GM21390 (cell line): ENCODE measurements around the gene KCNK6.
"Not testable (repeated sequence)": the region's sequence is repeated elsewhere in the genome, so short reads cannot be mapped to it uniquely, and the experiment has no call there.

Source experiments
- ATAC-seq: cut with Tn5 transposase; IDR thresholded peaks from one replicate; pipeline ENCODE4 v1.9.1; 2021; ENCODE audit not compliant: unreplicated experiment

The KCNK6 gene

GRCh38 chr19:38360839-38361631 is 41.4 kb downstream of the KCNK6 start:
- ATAC-seq = no peak

GRCh38 chr19:38361633-38362075 is 42.0 kb downstream of the KCNK6 start:
- no peak for ATAC-seq

GRCh38 chr19:38362076-38362945 is 42.7 kb downstream of the KCNK6 start:
- ATAC-seq = no peak

GRCh38 chr19:38362946-38363688 is 43.5 kb downstream of the KCNK6 start:
- not testable (repeated sequence) for ATAC-seq

GRCh38 chr19:38367041-38367440 is 47.4 kb downstream of the KCNK6 start:
- no peak for ATAC-seq

- ATAC-seq = no peak
Observed at GRCh38 chr19:38369584-38369983, 49.9 kb downstream of the KCNK6 start.

GRCh38 chr19:38370299-38370698 is 50.7 kb downstream of the KCNK6 start:
- no peak for ATAC-seq

GRCh38 chr19:38371081-38371480 is 51.4 kb downstream of the KCNK6 start:
- no peak for ATAC-seq

- no peak for ATAC-seq
Observed at GRCh38 chr19:38373907-38374331, 54.3 kb downstream of the KCNK6 start.

- ATAC-seq = peak; percentile 92
Observed at GRCh38 chr19:38374332-38375097, 54.9 kb downstream of the KCNK6 start, which contains the start of gene PSMD8. PSMD8 (plus strand) TSS chr19:38374571; CDS start chr19:38374602, 31 bp downstream.

- no peak for ATAC-seq
Observed at GRCh38 chr19:38375098-38375493, 55.5 kb downstream of the KCNK6 start.

GRCh38 chr19:38375748-38376147 is 56.1 kb downstream of the KCNK6 start:
- ATAC-seq = no peak

- ATAC-seq = no peak
Observed at GRCh38 chr19:38376576-38376975, 56.9 kb downstream of the KCNK6 start.

- ATAC-seq = no peak
Observed at GRCh38 chr19:38377052-38377451, 57.4 kb downstream of the KCNK6 start.

- no peak for ATAC-seq
Observed at GRCh38 chr19:38378866-38379265, 59.2 kb downstream of the KCNK6 start.

GRCh38 chr19:38381138-38381537 is 61.5 kb downstream of the KCNK6 start:
- no peak for ATAC-seq
